ENCODE results near the gene CT45A6. TPM values are rescaled to one million over a fixed set of nuclear protein-coding genes. Genes with fewer than 3 reads are reported as not detected.
"Not testable (repeated sequence)": the region's sequence is repeated elsewhere in the genome, so short reads cannot be mapped to it uniquely, and the experiment has no call there.

The CT45A6 gene, protein sequence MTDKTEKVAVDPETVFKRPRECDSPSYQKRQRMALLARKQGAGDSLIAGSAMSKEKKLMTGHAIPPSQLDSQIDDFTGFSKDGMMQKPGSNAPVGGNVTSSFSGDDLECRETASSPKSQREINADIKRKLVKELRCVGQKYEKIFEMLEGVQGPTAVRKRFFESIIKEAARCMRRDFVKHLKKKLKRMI
- total RNA-seq = not detected in 2 replicates

DNA sequence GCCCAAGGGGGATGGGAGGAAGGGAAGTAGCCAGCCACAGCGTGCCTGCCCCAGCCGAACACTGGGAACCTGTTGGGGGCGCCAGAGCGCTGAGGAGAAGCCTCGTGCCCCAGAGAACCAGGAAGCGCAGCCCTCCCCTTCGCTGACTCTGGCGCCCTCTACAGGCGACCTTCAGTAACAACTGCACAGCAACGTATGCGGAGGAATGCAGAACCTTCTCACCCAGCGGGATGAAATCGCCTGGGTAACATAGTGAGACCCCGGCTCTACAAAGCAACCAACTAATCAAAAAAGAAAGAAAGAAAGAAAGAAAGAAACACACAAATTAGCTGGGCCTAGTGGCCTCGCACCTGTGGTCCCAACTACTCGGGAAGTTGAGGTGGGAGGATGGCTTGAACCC lies at the start of gene CT45A6:
CT45A6 (minus strand) TSS at position 101 of the 400 bp plus-strand sequence. CDS start 3,794 bp downstream, outside the sequence.
- intact Hi-C loops (cut with micrococcal nuclease) = not testable (repeated sequence)

DNA sequence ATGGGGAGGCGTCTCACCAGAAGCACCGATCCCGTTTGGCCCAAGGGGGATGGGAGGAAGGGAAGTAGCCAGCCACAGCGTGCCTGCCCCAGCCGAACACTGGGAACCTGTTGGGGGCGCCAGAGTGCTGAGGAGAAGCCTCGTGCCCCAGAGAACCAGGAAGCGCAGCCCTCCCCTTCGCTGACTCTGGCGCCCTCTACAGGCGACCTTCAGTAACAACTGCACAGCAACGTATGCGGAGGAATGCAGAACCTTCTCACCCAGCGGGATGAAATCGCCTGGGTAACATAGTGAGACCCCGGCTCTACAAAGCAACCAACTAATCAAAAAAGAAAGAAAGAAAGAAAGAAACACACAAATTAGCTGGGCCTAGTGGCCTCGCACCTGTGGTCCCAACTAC lies 34.6 kb upstream of the CT45A6 start, which contains the start of gene CT45A7:
CT45A7 (minus strand) TSS at position 101 of the 400 bp plus-strand sequence. CDS start 3,747 bp downstream, outside the sequence.
- intact Hi-C loops (cut with micrococcal nuclease) = not testable (repeated sequence)

GRCh38 chrX:135819912-135820311 lies 17.3 kb upstream of the CT45A6 start, which contains the start of gene CT45A2:
TSS of gene CT45A2 (minus strand) at chrX:135820012. CDS start at chrX:135816265, 3,747 bp downstream.
- intact Hi-C loops (cut with micrococcal nuclease) = not testable (repeated sequence)

DNA sequence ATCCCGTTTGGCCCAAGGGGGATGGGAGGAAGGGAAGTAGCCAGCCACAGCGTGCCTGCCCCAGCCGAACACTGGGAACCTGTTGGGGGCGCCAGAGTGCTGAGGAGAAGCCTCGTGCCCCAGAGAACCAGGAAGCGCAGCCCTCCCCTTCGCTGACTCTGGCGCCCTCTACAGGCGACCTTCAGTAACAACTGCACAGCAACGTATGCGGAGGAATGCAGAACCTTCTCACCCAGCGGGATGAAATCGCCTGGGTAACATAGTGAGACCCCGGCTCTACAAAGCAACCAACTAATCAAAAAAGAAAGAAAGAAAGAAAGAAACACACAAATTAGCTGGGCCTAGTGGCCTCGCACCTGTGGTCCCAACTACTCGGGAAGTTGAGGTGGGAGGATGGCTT lies 17.2 kb downstream of the CT45A6 start, which contains the start of gene CT45A5:
CT45A5 (minus strand) TSS at position 101 of the 400 bp plus-strand sequence. CDS start 3,774 bp downstream, outside the sequence.
- intact Hi-C loops (cut with micrococcal nuclease) = not testable (repeated sequence)

- intact Hi-C loops (cut with micrococcal nuclease) = not testable (repeated sequence)
These were observed 34.5 kb downstream of the CT45A6 start, which contains the start of gene CT45A3 for GRCh38 chrX:135768091-135768490. TSS of gene CT45A3 (minus strand) at chrX:135768191. CDS start at chrX:135764444, 3,747 bp downstream.

DNA sequence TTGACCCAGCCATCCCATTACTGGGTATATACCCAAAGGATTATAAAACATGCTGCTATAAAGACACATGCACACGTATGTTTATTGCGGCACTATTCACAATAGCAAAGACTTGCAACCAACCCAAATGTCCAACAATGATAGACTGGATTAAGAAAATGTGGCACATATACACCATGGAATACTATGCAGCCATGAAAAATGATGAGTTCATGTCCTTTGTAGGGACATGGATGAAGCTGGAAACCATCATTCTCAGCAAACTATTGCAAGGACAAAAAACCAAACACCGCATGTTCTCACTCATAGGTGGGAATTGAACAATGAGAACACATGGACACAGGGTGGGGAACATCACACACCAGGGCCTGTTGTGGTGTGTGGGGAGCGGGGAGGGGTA lies 57.8 kb downstream of the CT45A6 start:
- intact Hi-C loops (cut with micrococcal nuclease) = not testable (repeated sequence)

Other genes starting within 250 kb of the CT45A6 start
- not detected in 2 replicates for gene CT45A1, start 89.1 kb downstream of the CT45A6 start, total RNA-seq
- not detected in 2 replicates for gene CT45A3, start 34.6 kb downstream of the CT45A6 start, total RNA-seq
- not detected in 2 replicates for gene CT45A5, start 17.3 kb downstream of the CT45A6 start, total RNA-seq
- not detected in 2 replicates for gene CT45A2, start 17.2 kb upstream of the CT45A6 start, total RNA-seq
- not detected in 2 replicates for gene CT45A7, start 34.5 kb upstream of the CT45A6 start, total RNA-seq
- gene CT45A8, start 51.8 kb upstream of the CT45A6 start, total RNA-seq = not detected in 2 replicates
- not detected in 2 replicates for gene CT45A9, start 69.0 kb upstream of the CT45A6 start, total RNA-seq
- gene CT45A10, start 90.7 kb upstream of the CT45A6 start, total RNA-seq = not detected in 2 replicates
- gene SAGE1, start 90.9 kb upstream of the CT45A6 start, total RNA-seq = not detected in 2 replicates
- gene MMGT1, start 171.2 kb upstream of the CT45A6 start, total RNA-seq = 21.4 and 22.1 TPM in 2 replicates
- 17.5 and 18.2 TPM in 2 replicates for gene SLC9A6, start 182.6 kb upstream of the CT45A6 start, total RNA-seq